Measurements from ENCODE around the gene ARL6IP6.

Gene ARL6IP6

GRCh38 chr2:152782171-152782570 lies 63.8 kb downstream of the ARL6IP6 start:
- Histone ChIP-seq H3K36me3 (ENCODE audit: control insufficient read depth in 1 of 2, insufficient read depth in 2 of 2, low read length in 2 of 2) (no peaks in the 10 kb centered on the region), H3K27ac (ENCODE audit: low read depth, low read length) (no peak overlapping the region), H3K9ac (ENCODE audit: low read depth in 1 of 2, low read length in 2 of 2) (no peak overlapping the region), H3K9me3 (ENCODE audit: control insufficient read depth in 1 of 2, low read length in 2 of 2) (no peaks in the 10 kb centered on the region), H3K4me3 (ENCODE audit: low read depth in 1 of 2, low read length in 2 of 2) (no peak overlapping the region), H3K27me3 (ENCODE audit: control insufficient read depth in 1 of 2, insufficient read depth in 2 of 2, low read length in 2 of 2) (no peaks in the 10 kb centered on the region), H3K4me1 (ENCODE audit: control insufficient read depth in 1 of 2, insufficient read depth in 2 of 2, low read length in 2 of 2) (no peaks in the 10 kb centered on the region)

- H3K4me3 ChIP-seq (ENCODE audit: low read depth in 1 of 2, low read length in 2 of 2): no peak overlapping the region
Measured at GRCh38 chr2:152790883-152791282, 72.5 kb downstream of the ARL6IP6 start.

GRCh38 chr2:152791979-152792378 lies 73.6 kb downstream of the ARL6IP6 start:
- H3K27ac ChIP-seq (ENCODE audit: low read depth, low read length): no peak overlapping the region
- no peak overlapping the region for H3K9ac ChIP-seq (ENCODE audit: low read depth in 1 of 2, low read length in 2 of 2)
- H3K4me3 ChIP-seq (ENCODE audit: low read depth in 1 of 2, low read length in 2 of 2): no peak overlapping the region
- H3K36me3 ChIP-seq (ENCODE audit: control insufficient read depth in 1 of 2, insufficient read depth in 2 of 2, low read length in 2 of 2): no peaks in the 10 kb centered on the region
- H3K9me3 ChIP-seq (ENCODE audit: control insufficient read depth in 1 of 2, low read length in 2 of 2): no peaks in the 10 kb centered on the region
- H3K27me3 ChIP-seq (ENCODE audit: control insufficient read depth in 1 of 2, insufficient read depth in 2 of 2, low read length in 2 of 2): no peaks in the 10 kb centered on the region
- H3K4me1 ChIP-seq (ENCODE audit: control insufficient read depth in 1 of 2, insufficient read depth in 2 of 2, low read length in 2 of 2): no peaks in the 10 kb centered on the region

More at GRCh38 chr2:152790883-152791282, 72.5 kb downstream of the ARL6IP6 start:
- H3K27me3 ChIP-seq (ENCODE audit: control insufficient read depth in 1 of 2, insufficient read depth in 2 of 2, low read length in 2 of 2): no peaks in the 10 kb centered on the region
- H3K9ac ChIP-seq (ENCODE audit: low read depth in 1 of 2, low read length in 2 of 2): no peak overlapping the region
- no peak overlapping the region for H3K27ac ChIP-seq (ENCODE audit: low read depth, low read length)
- H3K36me3 ChIP-seq (ENCODE audit: control insufficient read depth in 1 of 2, insufficient read depth in 2 of 2, low read length in 2 of 2): no peaks in the 10 kb centered on the region
- H3K9me3 ChIP-seq (ENCODE audit: control insufficient read depth in 1 of 2, low read length in 2 of 2): no peaks in the 10 kb centered on the region
- H3K4me1 ChIP-seq (ENCODE audit: control insufficient read depth in 1 of 2, insufficient read depth in 2 of 2, low read length in 2 of 2): no peaks in the 10 kb centered on the region

GRCh38 chr2:152792974-152793373 lies 74.6 kb downstream of the ARL6IP6 start:
- Histone ChIP-seq H3K9me3 (ENCODE audit: control insufficient read depth in 1 of 2, low read length in 2 of 2) (no peaks in the 10 kb centered on the region), H3K4me3 (ENCODE audit: low read depth in 1 of 2, low read length in 2 of 2) (no peak overlapping the region), H3K27me3 (ENCODE audit: control insufficient read depth in 1 of 2, insufficient read depth in 2 of 2, low read length in 2 of 2) (no peaks in the 10 kb centered on the region), H3K27ac (ENCODE audit: low read depth, low read length) (no peak overlapping the region), H3K36me3 (ENCODE audit: control insufficient read depth in 1 of 2, insufficient read depth in 2 of 2, low read length in 2 of 2) (no peaks in the 10 kb centered on the region), H3K9ac (ENCODE audit: low read depth in 1 of 2, low read length in 2 of 2) (no peak overlapping the region), H3K4me1 (ENCODE audit: control insufficient read depth in 1 of 2, insufficient read depth in 2 of 2, low read length in 2 of 2) (no peaks in the 10 kb centered on the region)

- no peaks in the 10 kb centered on the region for H3K4me1 ChIP-seq (ENCODE audit: control insufficient read depth in 1 of 2, insufficient read depth in 2 of 2, low read length in 2 of 2)
- H3K27ac ChIP-seq (ENCODE audit: low read depth, low read length): no peak overlapping the region
- no peak overlapping the region for H3K4me3 ChIP-seq (ENCODE audit: low read depth in 1 of 2, low read length in 2 of 2)
- H3K27me3 ChIP-seq (ENCODE audit: control insufficient read depth in 1 of 2, insufficient read depth in 2 of 2, low read length in 2 of 2): no peaks in the 10 kb centered on the region
- no peaks in the 10 kb centered on the region for H3K36me3 ChIP-seq (ENCODE audit: control insufficient read depth in 1 of 2, insufficient read depth in 2 of 2, low read length in 2 of 2)
- no peak overlapping the region for H3K9ac ChIP-seq (ENCODE audit: low read depth in 1 of 2, low read length in 2 of 2)
- no peaks in the 10 kb centered on the region for H3K9me3 ChIP-seq (ENCODE audit: control insufficient read depth in 1 of 2, low read length in 2 of 2)
Measured at GRCh38 chr2:152796941-152797340, 78.5 kb downstream of the ARL6IP6 start.

GRCh38 chr2:152804687-152805408 lies 86.4 kb downstream of the ARL6IP6 start:
- no peaks in the 10 kb centered on the region for H3K36me3 ChIP-seq (ENCODE audit: control insufficient read depth in 1 of 2, insufficient read depth in 2 of 2, low read length in 2 of 2)
- H3K27ac ChIP-seq (ENCODE audit: low read depth, low read length): no peak overlapping the region
- H3K4me1 ChIP-seq (ENCODE audit: control insufficient read depth in 1 of 2, insufficient read depth in 2 of 2, low read length in 2 of 2): no peaks in the 10 kb centered on the region
- H3K4me3 ChIP-seq (ENCODE audit: low read depth in 1 of 2, low read length in 2 of 2): no peak overlapping the region
- no peaks in the 10 kb centered on the region for H3K27me3 ChIP-seq (ENCODE audit: control insufficient read depth in 1 of 2, insufficient read depth in 2 of 2, low read length in 2 of 2)
- no peak overlapping the region for H3K9ac ChIP-seq (ENCODE audit: low read depth in 1 of 2, low read length in 2 of 2)
- no peaks in the 10 kb centered on the region for H3K9me3 ChIP-seq (ENCODE audit: control insufficient read depth in 1 of 2, low read length in 2 of 2)

GRCh38 chr2:152811916-152812315 lies 93.5 kb downstream of the ARL6IP6 start:
- no peak overlapping the region for H3K27ac ChIP-seq (ENCODE audit: low read depth, low read length)
- H3K4me1 ChIP-seq (ENCODE audit: control insufficient read depth in 1 of 2, insufficient read depth in 2 of 2, low read length in 2 of 2): no peaks in the 10 kb centered on the region
- no peak overlapping the region for H3K4me3 ChIP-seq (ENCODE audit: low read depth in 1 of 2, low read length in 2 of 2)
- H3K9ac ChIP-seq (ENCODE audit: low read depth in 1 of 2, low read length in 2 of 2): no peak overlapping the region
- H3K27me3 ChIP-seq (ENCODE audit: control insufficient read depth in 1 of 2, insufficient read depth in 2 of 2, low read length in 2 of 2): no peaks in the 10 kb centered on the region
- no peaks in the 10 kb centered on the region for H3K9me3 ChIP-seq (ENCODE audit: control insufficient read depth in 1 of 2, low read length in 2 of 2)
- H3K36me3 ChIP-seq (ENCODE audit: control insufficient read depth in 1 of 2, insufficient read depth in 2 of 2, low read length in 2 of 2): no peaks in the 10 kb centered on the region

Measured in duodenal mucosa (tissue), 2 donors.